Natural killer cell (primary cell): Measurements from ENCODE around the gene C1orf141. TPM values are rescaled to one million over a fixed set of nuclear protein-coding genes. Genes with fewer than 3 reads are reported as not detected.
A peak's percentile ranks its signal among the peaks of the same experiment; 100 is the strongest.

Experiments used
- ATAC-seq, 3 donors: fragments of 150-1000 bp in 2 of 3; fragments of 200-7000 bp in 1 of 3; cut with Tn5 transposase; 1 replicate in 1 of 3; 2 replicates in 2 of 3; pipeline ENCODE4 v1.10.0; 2021; ENCODE audit warnings: mild to moderate bottlenecking in 2 of 3, moderate library complexity in 2 of 3
- DNase-seq, 2 donors: peaks; one replicate each; pipeline versions ENCODE4 v3.0.0 to v3.0.0-alpha.2; 2013 to 2021; ENCODE audit warnings: mixed read lengths in 1 of 2
- H3K27ac ChIP-seq: one replicate; pipeline ENCODE4 v1.5.1; 2013; ENCODE audit warnings: mild to moderate bottlenecking, low read length
- H3K27me3 ChIP-seq: one replicate; pipeline ENCODE4 v1.6.1; 2013; ENCODE audit warnings: low read length; ENCODE audit not compliant: control insufficient read depth, insufficient read depth
- H3K36me3 ChIP-seq: one replicate; pipeline ENCODE4 v1.6.1; 2013; ENCODE audit warnings: low read length; ENCODE audit not compliant: control insufficient read depth, insufficient read depth
- H3K4me1 ChIP-seq: one replicate; pipeline ENCODE4 v1.6.1; 2013; ENCODE audit warnings: low read length; ENCODE audit not compliant: control insufficient read depth, insufficient read depth
- H3K4me3 ChIP-seq: one replicate; pipeline ENCODE4 v1.5.1; 2013; ENCODE audit warnings: low read length
- H3K9me3 ChIP-seq: one replicate; pipeline ENCODE4 v1.6.1; 2013; ENCODE audit warnings: low read length; ENCODE audit not compliant: control insufficient read depth, insufficient read depth
- H3K27ac Mint-ChIP-seq, 2 donors: one replicate each; pipeline ENCODE4 v1.8.0; 2022; ENCODE audit warnings: mild to moderate bottlenecking in 2 of 2, mixed read lengths in 2 of 2, moderate library complexity in 1 of 2
- H3K27me3 Mint-ChIP-seq, 2 donors: one replicate each; pipeline ENCODE4 v1.8.0; 2022; ENCODE audit warnings: low read depth in 2 of 2, mixed read lengths in 2 of 2
- H3K36me3 Mint-ChIP-seq: one replicate; pipeline ENCODE4 v1.8.0; 2022; ENCODE audit warnings: mixed read lengths
- H3K4me1 Mint-ChIP-seq, 2 donors: one replicate each; pipeline ENCODE4 v1.8.0; 2022; ENCODE audit warnings: mixed read lengths in 2 of 2
- H3K4me3 Mint-ChIP-seq: one replicate; pipeline ENCODE4 v1.8.0; 2022; ENCODE audit warnings: mild to moderate bottlenecking, moderate library complexity, mixed read lengths
- H3K9me3 Mint-ChIP-seq, 2 donors: one replicate each; pipeline ENCODE4 v1.8.0; 2022; ENCODE audit warnings: mixed read lengths in 2 of 2
- WGBS: methylation state at CpG from one replicate; pipeline ENCODE4 v1.1.7; 2013; ENCODE audit warnings: missing lambda C conversion rate; ENCODE audit not compliant: insufficient coverage; 5-methylcytosine and 5-hydroxymethylcytosine counted together
- intact Hi-C: fragments of 100-400 bp; cut with micrococcal nuclease; formaldehyde crosslinking; loops from one replicate; pipeline ENCODE4 v1.14.2; 2022
- total RNA-seq, 4 donors: library from RNA; stranded (reverse); fragments of 120-200 nt in 1 of 4; gene quantifications; one replicate each; pipeline versions ENCODE4 v1.2.3 to v1.2.4, GENCODE V29; 2013 to 2022
- TF ChIP-seq, protein P1 (sequence below): fragments of 200-600 bp; IDR thresholded peaks from one replicate; pipeline ENCODE4 v1.8.0; 2022; ENCODE audit warnings: antibody characterized with exemption

C1orf141 gene
- total RNA-seq, 3 donors from 2014 or later (not counting 1 experiment from before 2014, with no cell fraction given): not detected

DNA sequence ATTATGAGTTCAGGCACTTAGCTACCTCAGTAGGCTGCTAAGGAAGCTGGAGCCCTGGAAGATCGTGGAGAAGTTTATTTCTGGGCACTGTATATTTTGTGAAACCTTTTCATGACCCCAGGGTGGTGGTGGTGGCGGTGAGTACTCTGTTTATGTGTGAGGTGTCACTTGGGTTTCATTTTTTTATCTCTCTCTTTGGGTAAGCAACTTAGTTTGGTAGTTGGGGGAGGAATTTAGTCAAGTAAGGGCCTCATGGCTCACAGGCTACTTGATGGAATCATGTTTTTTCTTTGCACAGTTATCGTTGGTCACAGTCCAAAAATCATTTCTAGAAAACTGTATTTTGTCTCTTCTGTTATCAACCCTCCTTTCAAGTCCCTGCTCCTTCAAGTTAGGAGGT lies 33.9 kb downstream of the C1orf141 start:
- no peaks in the 10 kb centered on the region for H3K36me3 Mint-ChIP-seq
- peaks cover 7 to 9% of the 10 kb centered on the region in 2 donors for H3K4me1 Mint-ChIP-seq
- no peaks in the 10 kb centered on the region for H3K9me3 ChIP-seq
- no peak overlapping the region for H3K4me3 ChIP-seq
- H3K36me3 ChIP-seq: no peaks in the 10 kb centered on the region
- H3K27ac ChIP-seq: no peak overlapping the region
- peaks cover 0 to 43% of the 10 kb centered on the region in 2 donors for H3K27me3 Mint-ChIP-seq
- DNase-seq: no peak
- H3K4me3 Mint-ChIP-seq: no peak overlapping the region
- TF ChIP-seq, protein P1, sequence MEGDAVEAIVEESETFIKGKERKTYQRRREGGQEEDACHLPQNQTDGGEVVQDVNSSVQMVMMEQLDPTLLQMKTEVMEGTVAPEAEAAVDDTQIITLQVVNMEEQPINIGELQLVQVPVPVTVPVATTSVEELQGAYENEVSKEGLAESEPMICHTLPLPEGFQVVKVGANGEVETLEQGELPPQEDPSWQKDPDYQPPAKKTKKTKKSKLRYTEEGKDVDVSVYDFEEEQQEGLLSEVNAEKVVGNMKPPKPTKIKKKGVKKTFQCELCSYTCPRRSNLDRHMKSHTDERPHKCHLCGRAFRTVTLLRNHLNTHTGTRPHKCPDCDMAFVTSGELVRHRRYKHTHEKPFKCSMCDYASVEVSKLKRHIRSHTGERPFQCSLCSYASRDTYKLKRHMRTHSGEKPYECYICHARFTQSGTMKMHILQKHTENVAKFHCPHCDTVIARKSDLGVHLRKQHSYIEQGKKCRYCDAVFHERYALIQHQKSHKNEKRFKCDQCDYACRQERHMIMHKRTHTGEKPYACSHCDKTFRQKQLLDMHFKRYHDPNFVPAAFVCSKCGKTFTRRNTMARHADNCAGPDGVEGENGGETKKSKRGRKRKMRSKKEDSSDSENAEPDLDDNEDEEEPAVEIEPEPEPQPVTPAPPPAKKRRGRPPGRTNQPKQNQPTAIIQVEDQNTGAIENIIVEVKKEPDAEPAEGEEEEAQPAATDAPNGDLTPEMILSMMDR: no peak
- intact Hi-C loops: no loop called here
- 34% methylated on average over 3 of the region's 3 CpGs for WGBS
- ATAC-seq: peak in 2 of 3 donors; percentile 46 to 53
- peak overlapping the region in 1 of 2 donors; percentile 7 for H3K27ac Mint-ChIP-seq
- no peaks in the 10 kb centered on the region for H3K4me1 ChIP-seq
- H3K9me3 Mint-ChIP-seq: no peaks in the 10 kb centered on the region
- H3K27me3 ChIP-seq: no peaks in the 10 kb centered on the region

DNA sequence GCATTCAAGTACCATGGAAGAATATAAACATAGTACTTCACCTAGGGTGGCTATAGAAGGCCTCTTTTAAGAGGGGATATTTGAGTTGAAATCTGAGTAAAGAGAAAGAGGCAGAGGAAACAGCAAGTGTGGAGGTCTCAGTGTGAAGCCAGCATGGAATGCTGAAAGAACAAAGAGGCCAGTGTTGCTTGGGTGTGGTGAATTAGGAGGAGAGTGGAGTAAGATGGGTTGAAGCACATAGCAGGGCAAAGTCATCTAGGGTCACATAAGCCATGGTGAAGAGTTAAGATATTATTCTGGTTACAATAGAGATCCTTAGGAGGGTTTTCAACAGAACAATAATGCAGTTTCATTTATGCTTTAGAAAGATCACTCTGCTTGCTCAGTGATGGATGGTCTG lies 37.5 kb downstream of the C1orf141 start:
- DNase-seq (no peak), ATAC-seq (no peak)
- Mint-ChIP-seq H3K4me3 (no peak overlapping the region), H3K4me1 (peaks cover 7 to 9% of the 10 kb centered on the region in 2 donors), H3K27ac (no peak overlapping the region), H3K27me3 (peaks cover 3 to 46% of the 10 kb centered on the region in 2 donors), H3K9me3 (no peaks in the 10 kb centered on the region), H3K36me3 (no peaks in the 10 kb centered on the region)
- H3K36me3 ChIP-seq: no peaks in the 10 kb centered on the region
- H3K27ac ChIP-seq: no peak overlapping the region
- H3K9me3 ChIP-seq: no peaks in the 10 kb centered on the region
- intact Hi-C loops: no loop called here
- TF ChIP-seq, protein P1: no peak
- H3K4me1 ChIP-seq: no peaks in the 10 kb centered on the region
- no peaks in the 10 kb centered on the region for H3K27me3 ChIP-seq
- no peak overlapping the region for H3K4me3 ChIP-seq

DNA sequence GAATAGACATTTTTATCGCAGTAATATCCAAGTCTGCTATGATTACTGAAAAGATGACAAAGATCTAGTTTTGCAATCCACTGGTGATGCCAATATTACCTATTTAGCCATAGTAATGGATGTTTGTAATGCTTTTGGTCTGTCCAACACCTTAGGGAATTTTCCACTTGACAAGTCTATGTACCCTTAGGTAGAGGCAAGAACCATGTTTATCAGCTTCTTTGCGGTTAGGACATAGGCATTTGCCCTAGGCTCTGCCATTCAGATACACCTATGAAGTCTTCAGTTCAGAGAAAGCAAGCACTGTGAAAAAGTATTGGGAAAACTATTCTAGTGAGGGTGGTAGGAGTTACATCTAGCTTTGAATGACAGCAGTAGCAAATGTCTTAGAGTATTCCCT lies 40.6 kb downstream of the C1orf141 start:
- H3K27ac Mint-ChIP-seq: no peak overlapping the region
- H3K9me3 Mint-ChIP-seq: no peaks in the 10 kb centered on the region
- no peaks in the 10 kb centered on the region for H3K4me1 Mint-ChIP-seq
- Histone ChIP-seq H3K4me1 (no peaks in the 10 kb centered on the region), H3K27me3 (no peaks in the 10 kb centered on the region), H3K27ac (no peak overlapping the region), H3K9me3 (no peaks in the 10 kb centered on the region), H3K36me3 (no peaks in the 10 kb centered on the region), H3K4me3 (no peak overlapping the region)
- ATAC-seq: no peak
- intact Hi-C loops: no loop called here
- H3K27me3 Mint-ChIP-seq: peaks cover 3 to 34% of the 10 kb centered on the region in 2 donors
- 100% methylated on average over 1 of the region's 2 CpGs for WGBS
- TF ChIP-seq, protein P1: no peak
- no peaks in the 10 kb centered on the region for H3K36me3 Mint-ChIP-seq
- DNase-seq: no peak
- H3K4me3 Mint-ChIP-seq: no peak overlapping the region

DNA sequence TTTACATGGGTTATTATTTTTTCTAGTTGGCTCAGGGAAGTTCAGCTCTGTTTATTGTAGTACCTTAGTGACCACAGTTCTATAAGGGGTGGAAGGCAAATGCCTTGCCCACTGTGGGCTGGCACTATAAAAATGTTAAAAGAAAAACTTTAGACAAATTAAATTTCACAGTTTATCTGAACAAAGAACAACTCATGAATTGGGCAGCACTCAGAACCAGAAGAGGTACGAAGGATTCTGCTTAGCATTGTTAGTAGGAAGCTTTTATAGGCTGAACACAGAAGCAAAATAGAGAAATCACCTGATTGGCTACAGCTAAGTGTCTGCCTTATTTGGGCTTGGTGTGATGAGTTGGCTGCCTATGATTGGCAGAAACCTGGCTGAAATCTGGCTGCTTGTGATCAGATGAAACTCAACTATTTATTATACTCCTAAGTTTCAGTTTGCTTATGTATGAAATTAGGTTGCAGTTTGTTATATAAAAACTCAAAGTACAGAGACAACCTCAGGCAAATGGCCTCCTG lies 45.0 kb downstream of the C1orf141 start:
- H3K4me1 Mint-ChIP-seq: no peaks in the 10 kb centered on the region
- Histone ChIP-seq H3K27me3 (no peaks in the 10 kb centered on the region), H3K27ac (no peak overlapping the region), H3K4me3 (no peak overlapping the region), H3K9me3 (no peaks in the 10 kb centered on the region), H3K36me3 (no peaks in the 10 kb centered on the region), H3K4me1 (no peaks in the 10 kb centered on the region)
- no peak for DNase-seq
- H3K27me3 Mint-ChIP-seq: peaks cover 3 to 7% of the 10 kb centered on the region in 2 donors
- intact Hi-C loops: no loop called here
- WGBS: 89% methylated on average over 1 of the region's 1 CpG
- H3K27ac Mint-ChIP-seq: no peak overlapping the region
- H3K36me3 Mint-ChIP-seq: no peaks in the 10 kb centered on the region
- H3K4me3 Mint-ChIP-seq: no peak overlapping the region
- TF ChIP-seq, protein P1: no peak
- H3K9me3 Mint-ChIP-seq: no peaks in the 10 kb centered on the region
- no peak for ATAC-seq
